PC-9 (cell line): ENCODE measurements around the gene CRABP2. TPM values are rescaled to one million over a fixed set of nuclear protein-coding genes. Genes with fewer than 3 reads are reported as not detected.

ENCODE experiments used
- BruUV-seq: library from RNA; stranded (reverse); fragments of 400-500 nt; replicated peaks from 2 replicates; lab custom pipeline; 2021; lab: Mats Ljungman, UMichigan
- CTCF ChIA-PET: fragments of 300-600 bp; sonication (Branson Sonifier 250); formaldehyde crosslinking; loops from one replicate; lab custom pipeline; 2022; ENCODE audit warnings: antibody characterized with exemption; lab: Charles Lee
- POLR2A ChIA-PET: fragments of 300-600 bp; sonication (Branson Sonifier 250); formaldehyde crosslinking; loops from one replicate; lab custom pipeline; 2022; ENCODE audit warnings: antibody characterized with exemption; ENCODE audit not compliant: unreplicated experiment; lab: Charles Lee
- DNase-seq, 2 experiments: peaks; one replicate each; pipeline versions ENCODE4 v3.0.0 to v3.0.0-alpha.2; 2015 to 2022; ENCODE audit warnings: mixed read lengths in 1 of 2
- H2AFZ ChIP-seq: fragments of 200-600 bp; sonication (generic); 2 replicates; pipeline ENCODE4 v1.8.1; 2017; ENCODE audit warnings: antibody characterized with exemption
- H3F3A ChIP-seq: fragments of 200-600 bp; sonication (generic); 2 replicates; pipeline ENCODE4 v1.8.1; 2017; ENCODE audit warnings: antibody characterized with exemption, mild to moderate bottlenecking, low read depth; ENCODE audit not compliant: insufficient read depth
- H3K27ac ChIP-seq: fragments of 200-600 bp; sonication (generic); 2 replicates; pipeline ENCODE4 v1.6.1; 2016; ENCODE audit warnings: mixed run types
- H3K27me3 ChIP-seq: fragments of 200-600 bp; sonication (generic); 2 replicates; pipeline ENCODE4 v1.6.1; 2016; ENCODE audit warnings: low read depth, mixed run types; ENCODE audit not compliant: insufficient read depth
- H3K36me3 ChIP-seq: fragments of 200-600 bp; sonication (generic); 2 replicates; pipeline ENCODE4 v1.6.1; 2016; ENCODE audit warnings: low read depth, mixed run types
- H3K4me1 ChIP-seq: fragments of 200-600 bp; sonication (generic); replicated peaks from 2 replicates; pipeline ENCODE4 v1.6.1; 2016; ENCODE audit warnings: mixed run types; ENCODE audit not compliant: insufficient read depth
- H3K4me2 ChIP-seq: fragments of 200-600 bp; sonication (generic); 2 replicates; pipeline ENCODE4 v1.6.1; 2017; ENCODE audit warnings: mixed run types
- H3K4me3 ChIP-seq: fragments of 200-600 bp; sonication (generic); 2 replicates; pipeline ENCODE4 v1.6.1; 2016; ENCODE audit warnings: mixed run types
- H3K79me2 ChIP-seq: fragments of 200-600 bp; sonication (generic); 2 replicates; pipeline ENCODE4 v1.6.1; 2017; ENCODE audit warnings: low read depth, mixed run types
- H3K9me2 ChIP-seq: fragments of 200-600 bp; sonication (generic); 2 replicates; pipeline ENCODE4 v1.8.1; 2017; ENCODE audit warnings: mild to moderate bottlenecking; ENCODE audit not compliant: insufficient read depth
- H3K9me3 ChIP-seq: fragments of 200-600 bp; sonication (generic); 2 replicates; pipeline ENCODE4 v1.8.1; 2016; ENCODE audit warnings: low read depth; ENCODE audit not compliant: insufficient read depth
- H4K20me1 ChIP-seq: fragments of 200-600 bp; sonication (generic); 2 replicates; pipeline ENCODE4 v1.8.1; 2017; ENCODE audit not compliant: insufficient read depth
- CTCF ChIP-seq: fragments of 200-600 bp; sonication (generic); conservative IDR thresholded peaks from 2 replicates; pipeline ENCODE4 v1.6.1; 2017; ENCODE audit warnings: mixed run types, antibody characterized with exemption, mild to moderate bottlenecking, moderate library complexity
- EZH2 ChIP-seq: fragments of 200-600 bp; sonication (generic); IDR thresholded peaks from 2 replicates; pipeline ENCODE4 v1.8.0; 2017; ENCODE audit warnings: antibody characterized with exemption, low read depth
- intact Hi-C: fragments of 100-400 bp; cut with micrococcal nuclease; formaldehyde crosslinking; loops from one replicate; pipeline ENCODE4 v1.10.0; 2022; ENCODE audit not compliant: unreplicated experiment
- total RNA-seq: library from RNA; stranded (reverse); gene quantifications from 2 replicates; pipeline ENCODE4 v1.2.3, GENCODE V29; 2021

The CRABP2 gene
- total RNA-seq, 1 experiment from 2014 or later, result 142 TPM

DNA sequence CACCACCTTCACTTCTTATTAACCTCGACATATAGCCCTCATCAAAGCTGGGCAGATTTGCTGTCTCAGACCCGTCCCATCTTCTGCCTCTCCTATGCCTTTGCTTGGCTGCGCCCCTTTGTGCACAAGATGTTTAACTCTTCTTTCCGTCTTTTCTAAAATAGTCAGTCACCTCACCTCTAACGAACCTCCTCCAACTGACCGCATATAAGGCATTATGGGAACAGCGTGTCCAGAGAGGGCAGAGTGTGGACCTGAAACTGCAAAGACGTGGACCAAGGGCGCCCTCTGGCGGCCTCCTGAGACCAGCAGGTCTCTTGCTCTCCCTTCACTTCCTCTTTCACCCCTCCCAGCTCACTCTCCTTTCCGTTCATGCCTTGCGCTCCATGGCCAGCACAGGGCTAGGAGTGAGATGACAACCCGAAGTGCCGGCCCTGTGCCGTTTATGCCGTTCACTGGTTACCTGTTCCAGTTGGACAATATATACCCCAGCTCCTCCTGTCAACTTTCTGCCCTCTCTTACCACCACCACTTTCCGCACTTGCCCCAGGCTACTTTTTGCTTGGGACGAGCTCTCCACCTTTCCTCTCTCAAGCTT, 20.4 kb upstream of the CRABP2 start:
- TF ChIP-seq CTCF, result peak; percentile 93
- no peak for TF ChIP-seq EZH2
- H3F3A ChIP-seq, result peaks cover 48% of the 10 kb centered on the region
- intact Hi-C loops, result loop anchor here (1.0 kb wide), 9 partner anchors 20 to 202 kb away; partner anchors contain the start of genes CRABP2 and NTRK1
- peaks cover 73% of the 10 kb centered on the region for H3K79me2 ChIP-seq
- peak overlapping the region; percentile 91 for H3K4me2 ChIP-seq
- BruUV-seq, result no TSS peak
- H3K9me2 ChIP-seq, result no peaks in the 10 kb centered on the region
- CTCF ChIA-PET, result interaction anchor here (0.8 to 4.5 kb wide), 20 partner anchors 10 to 202 kb away, joined by 3 to 63 read pairs (median 6); partner anchors contain the start of genes CRABP2, MRPL24, NES and NTRK1
- no peak overlapping the region for H3K27ac ChIP-seq
- H2AFZ ChIP-seq, result no peak overlapping the region
- H3K4me3 ChIP-seq, result peak overlapping the region; percentile 90
- peaks cover 35% of the 10 kb centered on the region for H4K20me1 ChIP-seq
- H3K4me1 ChIP-seq, result peaks cover 30% of the 10 kb centered on the region
- POLR2A ChIA-PET, result interaction anchor here (0.6 to 1.2 kb wide), 6 partner anchors 20 to 64 kb away, joined by 3 to 18 read pairs (median 4); partner anchors contain the start of gene HDGF
- peak; percentile 72 to 86 for DNase-seq
- peaks cover 21% of the 10 kb centered on the region for H3K36me3 ChIP-seq
- H3K27me3 ChIP-seq, result no peaks in the 10 kb centered on the region
- H3K9me3 ChIP-seq, result no peaks in the 10 kb centered on the region

GRCh38 chr1:156721535-156721934, 16.2 kb upstream of the CRABP2 start:
- Histone ChIP-seq H3K79me2 (peaks cover 40% of the 10 kb centered on the region), H4K20me1 (peaks cover 33% of the 10 kb centered on the region), H3K9me3 (no peaks in the 10 kb centered on the region), H3K9me2 (no peaks in the 10 kb centered on the region), H3K4me3 (no peak overlapping the region), H3K36me3 (peaks cover 21% of the 10 kb centered on the region), H3K27me3 (no peaks in the 10 kb centered on the region), H3K4me2 (no peak overlapping the region), H3K4me1 (peaks cover 13% of the 10 kb centered on the region), H2AFZ (no peak overlapping the region), H3K27ac (no peak overlapping the region), H3F3A (peaks cover 48% of the 10 kb centered on the region)
- no TSS peak for BruUV-seq
- ChIA-PET CTCF (interaction anchor here (0.9 kb wide), 1 partner anchor 28 kb away, joined by 6 read pairs; no protein-coding TSS in a partner anchor), POLR2A (interaction anchor here (0.7 kb wide), 1 partner anchor 9 kb away, joined by 3 read pairs; no protein-coding TSS in a partner anchor)
- no peak for DNase-seq
- intact Hi-C loops, result no loop called here
- no peak for TF ChIP-seq EZH2
- TF ChIP-seq CTCF, result no peak

DNA sequence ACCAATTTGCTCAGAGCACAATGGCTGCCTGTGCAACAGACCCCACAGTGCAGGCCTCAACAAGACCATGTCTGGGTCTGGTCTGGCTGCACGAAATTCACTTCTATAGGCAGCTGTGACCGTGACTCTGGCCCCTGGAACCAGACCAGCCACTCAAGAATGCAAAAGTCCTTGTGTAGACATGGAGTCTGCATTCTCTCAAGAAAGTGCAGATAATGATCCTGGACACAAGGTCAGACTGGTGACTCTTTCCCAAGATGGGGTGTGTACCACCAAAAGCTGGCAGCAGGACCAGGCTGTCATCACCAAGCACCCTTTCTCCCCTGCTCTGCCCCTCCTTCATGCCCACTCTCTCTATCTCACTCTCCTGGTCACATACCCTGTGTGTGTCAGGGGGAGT, 15.7 kb upstream of the CRABP2 start:
- intact Hi-C loops, result no loop called here
- no TSS peak for BruUV-seq
- Histone ChIP-seq H3K27me3 (no peaks in the 10 kb centered on the region), H3K4me3 (no peak overlapping the region), H3K4me2 (no peak overlapping the region), H3F3A (peaks cover 46% of the 10 kb centered on the region), H4K20me1 (peaks cover 29% of the 10 kb centered on the region), H3K27ac (no peak overlapping the region), H3K4me1 (peaks cover 13% of the 10 kb centered on the region), H3K9me2 (no peaks in the 10 kb centered on the region), H3K36me3 (peaks cover 21% of the 10 kb centered on the region), H3K9me3 (no peaks in the 10 kb centered on the region), H3K79me2 (peaks cover 36% of the 10 kb centered on the region), H2AFZ (no peak overlapping the region)
- DNase-seq, result no peak
- ChIA-PET POLR2A (interaction anchor here (0.7 kb wide), 1 partner anchor 8 kb away, joined by 3 read pairs; no protein-coding TSS in a partner anchor), CTCF (no interaction called here)
- no peak for TF ChIP-seq EZH2
- no peak for TF ChIP-seq CTCF
